ENCODE data around the gene ZNF236. TPM values are rescaled to one million over a fixed set of nuclear protein-coding genes. Genes with fewer than 3 reads are reported as not detected.

ZNF236 gene
- total RNA-seq, 1 experiment from 2014 or later, result 7.7 TPM

DNA sequence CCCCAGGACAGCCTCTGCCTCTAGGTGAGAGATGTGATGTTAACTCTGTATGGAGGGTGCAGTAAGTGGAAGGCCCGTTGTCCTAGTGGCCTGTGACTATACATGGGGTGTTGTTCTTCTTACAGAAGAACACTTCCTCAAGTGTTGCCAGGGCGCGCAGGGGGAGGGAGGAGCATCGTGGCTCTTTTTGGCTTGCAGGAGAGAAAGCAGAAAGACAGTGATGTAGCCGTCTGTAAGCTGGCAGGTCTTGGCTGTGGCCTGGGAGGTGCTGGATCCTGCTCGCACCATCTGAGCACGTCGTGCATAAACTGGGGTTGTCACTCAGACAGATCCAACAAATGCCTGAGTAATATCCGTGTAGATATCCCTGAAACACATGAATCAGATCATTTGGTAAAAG lies 44.3 kb downstream of the ZNF236 start:
- no peaks in the 10 kb centered on the region for H3K27me3 ChIP-seq
- H3K4me1 ChIP-seq, result no peaks in the 10 kb centered on the region
- DNase-seq, result no peak
- H3K9me3 ChIP-seq (replicated peaks), result no peaks in the 10 kb centered on the region
- H3K36me3 ChIP-seq, result no peaks in the 10 kb centered on the region
- H3K4me3 ChIP-seq, result no peak overlapping the region
- no peak overlapping the region for H3K27ac ChIP-seq

GRCh38 chr18:76873311-76873710 lies 51.0 kb downstream of the ZNF236 start:
- Histone ChIP-seq H3K36me3 (peaks cover 3% of the 10 kb centered on the region), H3K27ac (no peak overlapping the region)
- DNase-seq, result no peak

DNA sequence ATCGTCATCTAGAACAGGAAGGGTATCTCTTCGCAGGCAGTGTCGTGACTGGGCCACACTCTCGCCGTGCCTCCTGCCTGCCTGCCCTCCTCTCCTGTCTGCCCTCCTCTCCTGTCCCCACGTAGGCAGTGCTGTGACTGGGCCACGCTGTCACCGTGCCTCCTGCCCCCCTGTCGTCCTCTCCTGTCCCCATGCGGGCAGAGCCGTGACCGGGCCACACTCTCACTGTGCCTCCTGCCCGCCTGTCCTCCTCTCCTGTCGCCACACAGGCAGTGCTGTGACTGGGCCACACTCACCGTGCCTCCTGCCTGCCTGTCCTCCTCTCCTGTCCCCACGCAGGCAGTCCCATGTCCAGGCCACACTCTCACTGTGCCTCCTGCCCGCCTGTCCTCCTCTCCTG lies 51.4 kb downstream of the ZNF236 start:
- Histone ChIP-seq H3K27ac (no peak overlapping the region), H3K9me3 (replicated peaks) (no peaks in the 10 kb centered on the region), H3K36me3 (peaks cover 3% of the 10 kb centered on the region), H3K4me3 (no peak overlapping the region), H3K27me3 (no peaks in the 10 kb centered on the region), H3K4me1 (no peaks in the 10 kb centered on the region)
- DNase-seq, result no peak

More at GRCh38 chr18:76873311-76873710, 51.0 kb downstream of the ZNF236 start:
- no peaks in the 10 kb centered on the region for H3K27me3 ChIP-seq
- H3K4me1 ChIP-seq, result no peaks in the 10 kb centered on the region
- H3K4me3 ChIP-seq, result no peak overlapping the region
- no peaks in the 10 kb centered on the region for H3K9me3 ChIP-seq (replicated peaks)

GRCh38 chr18:76874642-76875389 lies 52.5 kb downstream of the ZNF236 start:
- Histone ChIP-seq H3K4me3 (no peak overlapping the region), H3K36me3 (peaks cover 3% of the 10 kb centered on the region), H3K9me3 (replicated peaks) (no peaks in the 10 kb centered on the region)

GRCh38 chr18:76875390-76876325 lies 53.3 kb downstream of the ZNF236 start:
- Histone ChIP-seq H3K27me3 (no peaks in the 10 kb centered on the region), H3K36me3 (peaks cover 3% of the 10 kb centered on the region), H3K4me1 (no peaks in the 10 kb centered on the region), H3K27ac (no peak overlapping the region), H3K9me3 (replicated peaks) (no peaks in the 10 kb centered on the region), H3K4me3 (no peak overlapping the region)
- DNase-seq, result peak; percentile 18 to 56

More at GRCh38 chr18:76874642-76875389, 52.5 kb downstream of the ZNF236 start:
- no peaks in the 10 kb centered on the region for H3K27me3 ChIP-seq
- no peak for DNase-seq
- H3K4me1 ChIP-seq, result no peaks in the 10 kb centered on the region
- no peak overlapping the region for H3K27ac ChIP-seq

- H3K4me1 ChIP-seq, result no peaks in the 10 kb centered on the region
- H3K4me3 ChIP-seq, result no peak overlapping the region
- H3K9me3 ChIP-seq (replicated peaks), result no peaks in the 10 kb centered on the region
- H3K27me3 ChIP-seq, result no peaks in the 10 kb centered on the region
- peaks cover 3% of the 10 kb centered on the region for H3K36me3 ChIP-seq
- H3K27ac ChIP-seq, result no peak overlapping the region
- DNase-seq, result no peak
Measured at GRCh38 chr18:76878426-76878825, 56.1 kb downstream of the ZNF236 start.

GRCh38 chr18:76880026-76880425 lies 57.7 kb downstream of the ZNF236 start:
- no peak overlapping the region for H3K4me3 ChIP-seq
- H3K9me3 ChIP-seq (replicated peaks), result no peaks in the 10 kb centered on the region
- no peaks in the 10 kb centered on the region for H3K4me1 ChIP-seq
- no peak overlapping the region for H3K27ac ChIP-seq
- no peaks in the 10 kb centered on the region for H3K27me3 ChIP-seq
- DNase-seq, result no peak
- peaks cover 3% of the 10 kb centered on the region for H3K36me3 ChIP-seq

DNA sequence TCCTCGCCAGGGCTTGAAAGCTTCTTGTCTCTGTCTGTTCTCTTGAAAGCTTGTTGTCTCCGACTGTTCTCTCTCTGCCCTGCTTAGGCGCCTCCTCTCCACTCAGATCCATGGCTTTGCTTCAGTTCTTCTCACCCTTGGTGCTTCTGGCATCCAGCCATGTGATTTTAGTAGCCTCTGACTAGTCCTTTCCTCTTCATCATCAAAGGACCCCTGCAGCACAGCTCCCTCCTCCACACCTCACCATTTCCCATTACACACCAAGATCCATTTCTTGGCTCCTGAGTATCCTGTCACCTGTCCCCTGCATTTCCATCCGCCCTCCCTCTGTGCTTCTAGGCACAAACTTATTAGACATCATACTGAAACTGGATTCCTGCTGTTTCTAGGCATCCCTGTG lies 59.4 kb downstream of the ZNF236 start:
- H3K4me3 ChIP-seq, result no peak overlapping the region
- DNase-seq, result no peak
- no peaks in the 10 kb centered on the region for H3K4me1 ChIP-seq
- no peak overlapping the region for H3K27ac ChIP-seq
- no peaks in the 10 kb centered on the region for H3K27me3 ChIP-seq
- no peaks in the 10 kb centered on the region for H3K36me3 ChIP-seq
- no peaks in the 10 kb centered on the region for H3K9me3 ChIP-seq (replicated peaks)

DNA sequence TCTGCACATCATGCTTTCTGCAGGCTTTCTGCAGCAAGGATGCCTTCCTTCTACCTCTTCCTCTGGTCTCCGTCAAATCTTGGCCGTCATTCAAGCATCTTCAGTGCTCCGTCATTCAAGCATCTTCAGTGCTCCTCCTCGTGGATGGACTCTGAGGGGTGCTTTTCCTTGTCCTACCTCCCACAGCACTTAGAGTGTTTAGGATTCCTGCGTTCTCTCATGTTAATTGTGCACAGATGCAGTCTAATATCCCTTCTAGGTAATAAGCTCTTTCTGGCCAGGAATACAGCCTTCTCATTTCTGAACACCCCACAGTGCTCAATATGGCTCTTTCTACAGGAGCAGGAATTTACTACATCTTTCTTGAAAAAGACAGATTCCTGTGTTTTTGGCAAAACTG lies 59.8 kb downstream of the ZNF236 start:
- Histone ChIP-seq H3K27ac (no peak overlapping the region), H3K4me3 (no peak overlapping the region), H3K4me1 (no peaks in the 10 kb centered on the region), H3K9me3 (replicated peaks) (no peaks in the 10 kb centered on the region), H3K36me3 (no peaks in the 10 kb centered on the region), H3K27me3 (no peaks in the 10 kb centered on the region)
- DNase-seq, result no peak

DNA sequence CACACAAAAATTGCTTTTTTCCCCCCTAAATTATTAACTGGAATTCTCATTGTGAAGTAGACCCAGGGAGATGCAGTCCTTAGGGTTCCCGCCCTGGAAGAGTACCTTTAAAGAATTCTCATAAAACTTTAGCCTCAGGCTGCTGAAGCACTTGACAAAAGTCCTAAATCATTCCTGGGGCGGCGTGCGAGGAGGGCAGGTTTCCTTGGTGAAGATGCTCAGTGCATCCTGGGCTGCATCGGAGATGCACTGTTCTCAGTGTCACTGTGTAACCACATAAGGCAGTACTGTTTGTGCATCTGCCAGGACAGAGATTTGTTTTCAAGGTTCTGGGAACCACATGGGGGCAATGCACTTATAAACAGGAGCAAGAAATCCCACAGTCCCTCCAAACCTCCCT lies 62.6 kb downstream of the ZNF236 start:
- H3K27ac ChIP-seq, result no peak overlapping the region

GRCh38 chr18:76886112-76886511 lies 63.8 kb downstream of the ZNF236 start:
- H3K4me1 ChIP-seq, result no peaks in the 10 kb centered on the region
- no peak overlapping the region for H3K4me3 ChIP-seq
- H3K9me3 ChIP-seq (replicated peaks), result no peaks in the 10 kb centered on the region
- no peaks in the 10 kb centered on the region for H3K36me3 ChIP-seq
- no peak for DNase-seq
- no peaks in the 10 kb centered on the region for H3K27me3 ChIP-seq
- no peak overlapping the region for H3K27ac ChIP-seq

More for the DNA sequence above, 62.6 kb downstream of the ZNF236 start:
- Histone ChIP-seq H3K4me3 (no peak overlapping the region), H3K9me3 (replicated peaks) (no peaks in the 10 kb centered on the region), H3K36me3 (no peaks in the 10 kb centered on the region), H3K4me1 (no peaks in the 10 kb centered on the region), H3K27me3 (no peaks in the 10 kb centered on the region)
- DNase-seq, result no peak

GRCh38 chr18:76889091-76889699 lies 66.8 kb downstream of the ZNF236 start:
- Histone ChIP-seq H3K4me1 (no peaks in the 10 kb centered on the region), H3K36me3 (no peaks in the 10 kb centered on the region), H3K4me3 (no peak overlapping the region), H3K27me3 (no peaks in the 10 kb centered on the region), H3K9me3 (replicated peaks) (no peaks in the 10 kb centered on the region), H3K27ac (no peak overlapping the region)
- no peak for DNase-seq

DNA sequence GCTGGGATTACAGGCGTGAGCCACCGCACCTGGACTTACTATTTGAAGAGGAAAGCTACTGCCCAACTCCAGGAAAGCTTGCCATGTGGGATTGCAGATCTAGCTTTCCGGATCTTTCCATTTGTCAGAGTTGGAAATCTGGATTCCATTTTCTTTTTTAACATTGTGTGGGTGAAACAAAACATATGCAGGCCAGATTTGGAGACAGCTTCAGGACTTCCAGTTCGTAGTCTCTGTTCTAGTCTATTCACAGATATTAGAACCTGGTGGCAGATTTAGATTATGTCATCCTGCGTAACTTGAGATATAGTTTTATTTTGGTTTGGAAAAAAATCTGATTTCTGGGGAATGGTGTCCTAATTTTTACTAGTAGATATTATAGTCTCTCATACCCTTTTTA lies 70.5 kb downstream of the ZNF236 start:
- H3K27ac ChIP-seq, result no peak overlapping the region
- peaks cover 25% of the 10 kb centered on the region for H3K36me3 ChIP-seq
- H3K4me1 ChIP-seq, result no peaks in the 10 kb centered on the region
- no peaks in the 10 kb centered on the region for H3K27me3 ChIP-seq
- no peak for DNase-seq
- no peak overlapping the region for H3K4me3 ChIP-seq
- H3K9me3 ChIP-seq (replicated peaks), result no peaks in the 10 kb centered on the region

DNA sequence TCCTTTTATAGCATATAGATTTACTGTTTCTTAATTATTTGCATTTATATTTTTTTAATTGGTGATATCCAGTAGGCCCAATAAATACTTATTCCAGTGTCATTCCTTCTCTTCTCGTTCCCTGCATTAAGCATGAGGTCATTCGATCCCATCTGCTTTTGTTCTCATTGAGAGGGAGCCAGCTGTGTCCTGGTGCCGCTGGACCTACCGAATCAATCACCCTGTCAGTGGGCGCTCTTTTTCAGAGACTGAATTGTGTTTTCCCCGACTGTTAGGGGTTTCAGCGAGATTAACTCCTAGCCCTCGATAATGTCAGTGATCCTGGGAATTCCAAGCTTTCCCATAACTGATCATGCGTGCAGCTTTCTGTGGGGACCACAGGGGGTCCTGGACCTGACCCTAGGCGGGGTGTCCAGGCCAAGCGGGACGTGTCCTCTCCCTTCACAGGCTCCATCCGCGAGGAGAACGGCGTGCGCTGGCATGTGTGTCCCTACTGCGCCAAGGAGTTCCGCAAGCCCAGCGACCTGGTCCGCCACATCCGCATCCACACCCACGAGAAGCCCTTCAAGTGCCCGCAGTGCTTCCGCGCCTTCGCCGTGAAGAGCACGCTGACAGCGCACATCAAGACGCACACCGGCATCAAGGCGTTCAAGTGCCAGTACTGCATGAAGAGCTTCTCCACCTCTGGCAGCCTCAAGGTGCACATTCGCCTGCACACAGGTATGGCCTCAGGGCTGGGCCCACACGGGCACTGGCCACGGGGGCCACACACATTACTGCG lies 72.4 kb downstream of the ZNF236 start:
- H3K4me3 ChIP-seq, result no peak overlapping the region
- no peak for DNase-seq
- H3K36me3 ChIP-seq, result peaks cover 25% of the 10 kb centered on the region

More for the DNA sequence above, 72.4 kb downstream of the ZNF236 start:
- Histone ChIP-seq H3K27me3 (no peaks in the 10 kb centered on the region), H3K27ac (no peak overlapping the region), H3K4me1 (no peaks in the 10 kb centered on the region), H3K9me3 (replicated peaks) (no peaks in the 10 kb centered on the region)

Data from SJCRH30 (cell line).